Fibroblast of skin of left quadriceps (primary cell): ENCODE data around the gene BIK.
"Not testable (repeated sequence)": the region's sequence is repeated elsewhere in the genome, so short reads cannot be mapped to it uniquely, and the experiment has no call there.

ENCODE experiments used
- DNase-seq, 2 experiments: peaks; one replicate each; pipeline ENCODE4 v3.0.0-alpha.2; 2013; ENCODE audit warnings: low read depth in 2 of 2

The BIK gene

DNA sequence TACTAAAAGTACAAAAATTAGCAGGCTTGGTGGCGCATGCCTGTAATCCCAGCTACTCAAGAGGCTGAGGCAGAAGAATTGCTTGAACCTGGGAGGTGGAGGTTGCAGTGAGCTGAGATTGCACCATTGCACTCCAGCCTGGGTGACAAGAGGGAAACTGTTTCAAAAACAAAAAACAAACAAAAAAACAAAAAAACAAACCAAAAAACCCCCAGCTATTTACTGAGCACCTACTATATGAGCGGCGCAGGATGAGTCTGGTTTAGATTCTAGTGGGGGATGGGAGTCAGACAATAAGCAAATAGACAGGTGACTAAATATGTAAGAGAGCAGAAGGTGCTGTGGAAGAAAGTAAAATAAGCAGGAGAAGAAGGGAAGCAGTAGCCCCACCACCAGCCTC, 5.6 kb upstream of the BIK start:
- not testable (repeated sequence) for DNase-seq

DNA sequence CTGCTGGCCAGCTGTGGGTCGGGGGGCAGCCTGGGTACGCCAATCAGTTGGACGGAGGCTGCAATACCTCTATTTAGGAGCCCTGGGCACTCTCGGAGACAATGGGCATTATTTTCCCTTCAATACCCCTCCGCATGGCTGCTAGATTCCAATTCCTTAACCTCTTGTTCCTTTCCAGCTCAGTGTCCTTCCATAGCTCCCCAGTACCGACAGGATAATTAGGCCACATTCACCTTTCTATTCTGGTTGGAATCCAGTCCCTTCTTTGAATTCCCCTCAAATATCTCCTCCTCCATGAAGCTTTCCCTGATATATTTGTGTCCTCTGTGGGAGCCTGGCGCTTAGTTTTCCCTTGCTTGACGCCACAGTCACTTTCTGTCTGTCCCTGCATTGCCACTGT, 4.2 kb upstream of the BIK start:
- no peak for DNase-seq

DNA sequence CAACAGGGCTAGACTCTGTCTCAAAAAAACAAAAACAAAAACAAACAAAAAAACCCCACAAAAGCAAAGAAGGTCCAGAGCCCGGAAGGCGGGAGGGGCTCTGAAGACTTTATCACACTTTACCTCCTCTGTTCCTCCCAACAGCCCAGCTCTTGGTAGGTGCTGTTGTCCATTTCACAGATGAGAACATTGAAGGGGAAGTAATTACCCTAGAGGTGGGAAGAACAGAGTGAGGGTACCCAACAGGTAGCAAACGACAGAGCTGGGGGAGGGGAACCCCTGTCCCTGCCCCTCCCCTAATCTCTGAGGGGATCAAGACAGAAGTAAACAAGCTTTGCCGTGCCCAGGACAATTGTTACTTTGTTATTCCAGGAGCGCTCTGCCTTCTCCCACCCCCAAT, 1.0 kb upstream of the BIK start:
- DNase-seq: no peak

DNA sequence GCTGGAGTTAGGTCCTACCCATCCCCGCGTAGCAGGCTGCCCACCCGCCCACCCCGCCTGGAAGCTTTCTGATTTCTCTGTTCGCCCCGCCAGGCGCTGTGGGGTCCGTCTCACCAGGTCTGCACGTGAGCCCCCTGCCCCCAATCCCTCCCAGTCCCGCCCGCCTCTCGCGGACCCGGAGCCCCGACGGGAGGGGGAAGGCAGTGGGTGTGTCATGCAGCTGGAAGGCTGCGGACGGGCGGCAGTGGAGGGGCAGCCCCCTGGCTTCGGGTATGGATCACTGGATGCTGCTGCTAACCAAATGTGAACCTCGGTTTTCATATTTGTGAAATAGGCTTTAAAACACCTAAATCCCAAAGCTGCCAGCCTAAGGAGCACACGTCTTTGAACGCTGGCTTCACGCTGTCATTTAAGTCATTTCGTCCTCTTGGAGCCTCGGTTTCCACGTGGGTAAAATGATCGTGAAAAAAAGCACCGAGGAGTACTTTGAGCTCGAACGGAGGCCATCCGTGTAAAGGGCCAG, 568 bp upstream of the BIK start:
- DNase-seq: no peak

DNA sequence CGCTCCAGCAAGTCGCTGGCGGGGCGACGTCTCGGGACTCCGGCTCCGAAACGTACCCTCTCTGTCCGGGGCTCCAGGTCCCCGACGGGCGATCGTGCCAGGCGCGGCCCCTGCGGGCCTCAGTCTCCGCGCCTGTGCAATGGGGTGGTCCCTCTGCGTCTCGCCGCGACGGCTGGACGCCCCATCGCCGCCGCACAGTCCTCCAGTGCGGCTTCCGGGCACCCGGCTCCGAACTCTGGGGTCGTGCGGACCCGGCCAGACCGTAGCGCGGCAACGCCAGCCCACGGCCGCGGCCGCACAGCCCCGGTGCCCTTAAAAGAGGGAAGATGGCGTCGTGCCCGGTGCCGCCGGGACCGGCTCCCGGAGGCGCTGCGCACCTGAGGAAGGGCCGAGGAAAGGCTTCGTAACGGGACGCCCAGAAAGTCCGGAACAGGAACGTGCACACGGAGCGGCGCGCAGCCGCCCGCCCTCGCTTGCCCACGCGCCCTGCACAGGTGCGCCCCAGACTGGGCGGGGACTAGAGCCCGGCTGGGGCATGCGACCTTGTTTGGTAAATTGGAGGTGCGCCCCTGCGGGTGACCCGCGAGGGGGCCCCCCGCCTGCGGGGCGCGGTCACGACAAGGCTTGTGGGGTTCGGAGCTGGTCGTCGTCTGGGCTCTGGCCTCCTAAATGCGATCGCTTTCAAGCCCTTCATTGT, 525 bp downstream of the BIK start:
- DNase-seq: no peak

DNA sequence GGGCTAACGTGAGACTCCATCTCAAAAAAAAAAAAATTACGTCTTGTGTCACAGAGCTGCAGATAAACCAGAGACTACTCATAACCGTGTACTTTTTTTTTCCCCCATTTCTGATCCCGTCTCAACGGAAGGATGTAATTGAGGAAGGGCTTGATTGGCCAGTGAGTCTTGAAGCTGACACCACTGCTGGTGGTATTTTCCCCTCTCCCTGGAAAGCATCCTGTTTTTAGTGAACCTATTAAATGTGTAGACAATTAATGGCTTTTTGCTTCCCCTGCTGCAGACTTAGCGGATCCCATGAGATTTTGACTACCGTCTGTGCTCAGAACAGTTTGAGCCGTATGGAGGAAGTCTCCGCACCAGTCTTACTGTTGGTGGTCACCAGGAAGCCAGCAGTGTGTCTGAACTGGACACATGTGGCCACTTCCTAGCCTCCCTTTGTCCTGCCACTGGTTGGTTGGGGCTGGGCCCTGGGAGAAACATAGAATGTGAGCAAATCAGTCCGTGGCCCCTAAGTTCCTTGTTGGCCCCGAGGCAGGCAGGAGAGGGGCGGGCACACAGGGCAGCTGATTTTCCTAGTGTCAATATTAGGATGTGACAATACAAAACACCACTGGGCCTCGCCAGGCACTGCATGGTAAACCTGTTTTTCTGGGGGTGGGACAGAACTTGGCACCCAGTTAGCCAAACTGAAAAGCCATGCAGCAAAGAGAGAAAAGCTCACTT, 3.1 kb downstream of the BIK start:
- DNase-seq: no peak

DNA sequence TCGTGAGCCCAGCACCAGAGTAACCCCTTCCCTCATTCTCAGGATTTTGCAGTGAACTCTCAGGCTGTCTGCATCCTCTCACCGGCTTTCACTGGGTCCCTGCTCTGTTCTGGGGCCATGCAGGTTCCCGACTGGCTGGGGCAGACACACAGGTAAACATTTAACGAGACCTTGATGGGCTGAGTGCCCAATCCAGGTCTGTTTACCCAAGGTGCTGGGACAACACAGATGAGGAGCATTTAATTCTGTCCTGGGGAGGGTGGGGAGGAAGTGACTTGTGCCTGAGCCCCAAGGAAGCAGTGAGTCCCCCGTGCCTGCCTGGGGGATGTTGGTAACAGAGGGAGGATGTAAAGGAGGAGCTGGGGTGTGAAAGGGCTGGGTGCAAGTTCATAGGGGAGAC, 4.4 kb downstream of the BIK start:
- no peak for DNase-seq

DNA sequence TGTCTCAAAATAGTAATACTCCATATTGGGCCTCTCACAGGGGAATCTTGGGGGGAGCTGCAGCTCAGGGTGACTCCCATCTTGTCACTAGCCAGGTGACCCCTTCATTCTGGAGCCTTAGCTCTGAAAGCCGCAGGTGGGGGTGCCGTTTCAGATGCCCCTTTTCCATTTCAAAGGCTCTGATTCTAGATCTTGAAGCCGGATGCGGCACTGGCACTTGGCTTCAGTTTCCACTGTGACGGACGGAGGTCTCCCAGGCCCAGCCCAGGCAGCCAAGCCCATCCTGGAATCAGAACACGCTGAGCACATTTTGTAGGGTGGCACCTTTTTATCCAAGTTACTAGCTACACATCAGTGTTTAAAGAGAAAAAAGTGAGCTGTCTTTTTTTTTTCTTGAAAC, 6.4 kb downstream of the BIK start:
- DNase-seq: no peak

DNA sequence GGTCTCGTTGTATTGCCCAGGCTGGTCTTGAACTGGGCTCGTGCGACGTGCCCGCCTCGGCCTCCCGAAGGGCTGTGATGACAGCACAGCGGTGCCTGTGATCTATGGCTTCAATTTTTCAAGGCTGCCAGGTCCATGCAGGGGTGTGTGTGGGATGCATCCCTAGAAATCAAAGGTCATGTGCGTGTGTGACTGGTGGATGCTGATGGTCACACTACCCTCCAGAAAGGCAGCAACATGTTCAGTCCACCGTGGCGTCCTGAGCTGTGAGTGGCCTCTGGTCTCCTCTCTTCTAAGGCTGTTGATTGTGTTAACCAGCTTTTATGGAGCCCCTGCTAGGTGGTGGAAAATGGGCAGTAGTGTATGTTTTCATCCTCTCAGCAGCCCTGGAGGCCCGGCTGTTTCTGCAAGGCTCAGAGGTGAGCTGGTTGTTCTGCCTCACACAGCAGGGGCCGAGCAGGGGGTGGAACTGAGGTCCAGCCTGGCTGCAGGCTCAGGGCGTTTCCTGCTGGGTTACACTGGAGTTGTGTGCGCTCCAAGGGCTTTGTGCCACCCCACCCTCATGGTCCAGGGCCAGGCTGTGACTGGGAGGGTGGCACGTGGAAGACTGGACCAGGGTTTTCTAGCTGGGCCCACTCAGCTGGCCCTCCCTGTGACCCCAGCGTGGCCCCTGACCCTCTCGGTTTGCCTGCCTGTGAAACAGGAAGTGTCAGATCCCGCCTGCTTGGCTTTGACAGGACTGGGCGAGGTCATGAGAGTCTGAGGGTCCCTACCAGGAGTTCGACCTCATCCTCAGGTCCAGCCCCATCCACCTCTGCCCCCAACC, 7.7 kb downstream of the BIK start:
- DNase-seq: no peak

DNA sequence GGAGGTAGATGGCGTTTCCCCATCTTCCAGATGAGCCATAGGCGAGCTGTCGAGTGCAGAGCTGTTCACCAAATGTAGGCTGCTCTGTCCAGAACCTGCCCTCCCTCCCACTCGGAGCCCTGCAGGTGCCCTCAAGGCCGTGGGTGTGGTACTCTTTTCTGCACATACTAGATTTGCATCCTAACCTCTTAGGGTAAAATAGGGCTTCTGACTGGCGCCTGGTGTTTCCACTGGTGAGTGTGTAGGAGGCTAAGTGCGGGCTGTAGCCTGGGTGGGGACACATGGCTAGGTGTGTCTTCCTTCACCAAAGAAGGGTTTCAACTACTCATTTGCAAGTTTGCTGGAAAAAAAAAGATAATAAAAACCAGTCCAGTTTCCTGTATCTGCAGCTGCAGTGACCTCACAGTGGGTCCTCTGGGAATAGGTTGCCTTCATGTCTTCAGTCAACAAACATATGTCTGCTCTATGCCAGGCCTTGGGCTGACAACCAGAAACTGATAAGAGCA, 8.5 kb downstream of the BIK start:
- DNase-seq: no peak

DNA sequence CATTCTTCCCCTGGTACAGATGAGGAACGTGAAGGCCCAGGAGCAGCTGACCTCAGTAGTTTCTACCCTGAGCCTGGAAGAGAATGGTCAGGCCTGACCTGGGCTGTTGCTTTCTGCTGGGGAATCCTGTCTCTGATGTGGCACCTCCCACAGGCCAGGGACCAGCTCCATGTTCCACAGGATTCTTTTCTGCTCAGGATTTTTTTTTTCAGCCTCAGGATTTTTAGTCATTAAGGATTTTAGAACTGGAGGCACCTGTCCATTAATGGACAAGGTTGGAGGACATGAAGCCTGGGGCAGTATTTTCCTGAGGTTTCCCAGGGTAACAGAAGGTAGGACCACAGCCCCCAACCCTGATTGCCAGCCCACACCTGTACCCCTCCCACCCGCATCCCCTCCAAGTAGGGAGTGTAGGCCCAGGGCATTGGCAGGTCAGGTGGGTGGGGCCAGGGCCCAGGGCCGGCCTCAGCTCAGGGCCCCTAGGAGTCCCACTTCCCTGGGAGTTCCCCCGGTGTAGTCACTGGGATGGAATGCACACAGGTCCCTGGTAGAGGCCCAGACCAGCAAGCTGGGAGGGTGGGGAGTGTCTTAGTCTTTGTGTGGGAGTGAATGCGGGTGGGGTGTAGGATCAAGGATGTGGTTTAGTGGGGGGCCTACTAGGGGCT, 16.1 kb downstream of the BIK start:
- DNase-seq: peak; percentile 40 to 45

DNA sequence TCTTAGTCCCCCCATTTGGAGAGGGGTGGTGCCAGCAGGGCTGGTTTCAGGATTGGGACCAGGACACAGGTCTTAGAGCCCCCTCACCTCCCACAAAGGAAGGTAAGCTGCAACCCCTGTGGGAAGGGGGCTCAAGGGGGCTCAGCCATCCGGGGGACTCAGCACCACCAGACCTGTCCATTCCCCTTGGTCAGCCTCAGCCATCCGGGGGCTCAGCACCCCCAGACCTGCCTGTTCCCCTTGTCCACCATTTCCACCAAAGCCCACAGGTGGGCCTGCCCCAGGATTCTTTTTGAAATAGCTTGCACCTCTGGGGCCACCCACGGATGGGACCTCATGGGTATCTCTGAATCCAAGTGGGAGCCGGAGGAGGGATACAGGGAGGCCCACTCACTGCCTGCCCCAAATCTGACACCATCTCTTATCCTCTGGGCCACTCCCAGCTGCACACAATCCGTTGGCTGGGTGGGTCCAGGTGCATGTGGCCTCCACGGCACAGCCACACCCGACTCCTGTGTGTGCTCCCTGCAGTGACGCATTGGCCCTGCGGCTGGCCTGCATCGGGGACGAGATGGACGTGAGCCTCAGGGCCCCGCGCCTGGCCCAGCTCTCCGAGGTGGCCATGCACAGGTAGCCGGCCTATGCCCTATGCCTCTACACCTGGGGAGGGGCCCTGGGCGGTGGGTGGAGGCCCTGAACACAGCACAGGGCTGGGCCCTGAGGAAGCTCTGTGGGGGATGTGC, 16.8 kb downstream of the BIK start:
- no peak for DNase-seq

DNA sequence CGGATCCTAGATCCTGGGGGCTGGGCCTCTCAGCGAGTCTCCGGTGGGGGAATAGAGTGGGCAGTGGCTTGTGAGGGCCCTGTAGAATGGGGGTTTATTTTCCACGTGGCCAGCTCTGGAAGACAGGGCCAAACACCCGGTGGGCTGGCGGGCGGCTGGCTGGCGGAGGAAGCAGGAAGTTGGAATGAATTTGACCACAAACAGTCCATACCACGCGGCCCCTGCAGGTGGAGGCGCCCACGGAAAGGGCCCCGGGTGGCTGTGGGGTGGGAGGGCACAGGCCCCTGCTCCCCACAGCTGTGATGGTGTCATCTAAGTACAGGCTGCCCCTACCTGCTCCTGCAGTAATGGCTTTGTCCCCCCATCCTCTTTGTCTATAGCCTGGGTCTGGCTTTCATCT, 17.6 kb downstream of the BIK start:
- DNase-seq: no peak

DNA sequence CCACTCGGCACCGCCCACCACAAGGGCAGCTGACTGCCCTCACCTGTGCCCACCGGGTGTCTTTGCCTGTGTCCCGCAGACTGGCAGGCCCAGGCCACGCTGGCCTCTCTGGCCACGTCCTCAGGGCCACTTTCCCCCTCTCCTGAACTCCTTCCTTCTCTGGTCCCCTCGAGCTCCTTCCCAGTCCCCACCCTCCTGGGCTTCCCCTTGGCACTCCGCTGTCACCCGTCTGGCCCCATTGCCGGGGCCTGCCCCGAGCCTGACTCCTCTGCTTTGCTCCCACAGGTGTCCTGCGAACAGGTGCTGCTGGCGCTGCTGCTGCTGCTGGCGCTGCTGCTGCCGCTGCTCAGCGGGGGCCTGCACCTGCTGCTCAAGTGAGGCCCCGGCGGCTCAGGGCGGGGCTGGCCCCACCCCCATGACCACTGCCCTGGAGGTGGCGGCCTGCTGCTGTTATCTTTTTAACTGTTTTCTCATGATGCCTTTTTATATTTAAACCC, 18.4 kb downstream of the BIK start:
- DNase-seq: no peak

DNA sequence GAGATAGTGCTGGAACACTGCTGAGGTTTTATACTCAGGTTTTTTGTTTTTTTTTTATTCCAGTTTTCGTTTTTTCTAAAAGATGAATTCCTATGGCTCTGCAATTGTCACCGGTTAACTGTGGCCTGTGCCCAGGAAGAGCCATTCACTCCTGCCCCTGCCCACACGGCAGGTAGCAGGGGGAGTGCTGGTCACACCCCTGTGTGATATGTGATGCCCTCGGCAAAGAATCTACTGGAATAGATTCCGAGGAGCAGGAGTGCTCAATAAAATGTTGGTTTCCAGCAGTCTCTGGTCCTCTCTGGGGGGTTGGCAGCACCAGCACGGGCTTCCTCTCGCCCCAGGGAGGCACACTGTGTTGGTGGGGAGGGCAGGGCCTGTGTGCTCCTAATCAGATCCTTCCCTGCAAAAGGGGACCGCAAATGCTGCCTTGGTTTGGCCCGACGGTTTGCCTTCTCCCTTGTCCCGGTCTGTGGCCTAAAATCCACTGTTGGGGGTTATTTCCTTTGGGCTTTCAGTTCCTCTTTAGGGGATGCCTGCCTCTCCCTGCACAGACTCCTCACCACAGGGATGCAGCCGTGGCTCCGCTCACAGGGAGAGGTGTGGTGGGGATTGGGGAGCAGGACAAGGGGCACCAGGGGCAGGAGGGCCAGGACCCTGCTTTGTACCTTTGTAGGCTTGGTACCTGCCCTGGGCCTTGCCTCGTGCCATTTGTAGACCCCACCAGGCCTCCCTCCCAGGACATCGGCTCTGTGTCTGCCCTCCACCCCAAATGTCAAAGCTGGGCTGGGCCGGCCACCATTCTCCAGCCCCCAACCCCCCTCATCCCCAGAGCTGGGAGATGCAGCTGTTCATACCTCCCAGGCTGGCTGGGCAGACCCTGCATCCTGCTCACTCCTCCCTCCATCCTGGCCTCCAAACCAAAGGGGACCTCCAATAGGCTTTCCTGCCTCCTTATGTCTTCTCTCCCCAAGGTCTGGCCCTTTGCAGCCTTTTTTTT, 19.2 kb downstream of the BIK start:
- no peak for DNase-seq

DNA sequence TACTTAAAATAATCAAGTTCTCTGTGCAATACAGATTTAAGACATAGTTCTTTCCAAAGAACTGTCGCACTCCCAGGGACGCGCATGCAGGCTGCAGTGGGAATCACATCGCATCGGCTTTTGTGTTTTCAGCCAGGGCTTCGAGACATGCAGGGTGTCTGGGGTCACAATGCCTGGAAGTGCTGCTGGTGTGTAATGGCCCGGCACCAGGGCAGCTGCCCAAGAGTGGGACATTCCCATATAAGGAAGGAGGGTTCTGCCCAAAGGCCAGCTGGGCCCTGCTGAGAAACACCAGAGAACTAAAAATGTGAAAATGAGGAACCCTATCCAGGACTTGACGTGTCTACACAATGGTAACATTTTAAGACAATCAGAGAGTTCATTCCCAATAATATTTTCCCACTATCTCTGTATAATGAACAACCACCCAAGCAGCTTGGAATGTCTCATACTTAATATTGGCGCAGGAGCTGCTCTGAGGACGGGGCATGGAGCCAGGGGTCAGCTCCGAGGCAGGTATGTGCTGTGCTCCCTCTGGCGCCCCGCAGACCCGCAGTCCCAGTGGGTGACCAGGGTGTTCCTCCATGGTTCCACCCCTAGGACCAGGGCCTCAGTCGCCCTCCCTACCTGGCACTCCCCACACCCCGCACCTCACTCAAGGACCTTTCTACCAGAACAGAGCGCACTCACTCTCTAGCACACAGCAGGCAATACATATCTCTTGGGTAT, 21.4 kb downstream of the BIK start:
- no peak for DNase-seq

DNA sequence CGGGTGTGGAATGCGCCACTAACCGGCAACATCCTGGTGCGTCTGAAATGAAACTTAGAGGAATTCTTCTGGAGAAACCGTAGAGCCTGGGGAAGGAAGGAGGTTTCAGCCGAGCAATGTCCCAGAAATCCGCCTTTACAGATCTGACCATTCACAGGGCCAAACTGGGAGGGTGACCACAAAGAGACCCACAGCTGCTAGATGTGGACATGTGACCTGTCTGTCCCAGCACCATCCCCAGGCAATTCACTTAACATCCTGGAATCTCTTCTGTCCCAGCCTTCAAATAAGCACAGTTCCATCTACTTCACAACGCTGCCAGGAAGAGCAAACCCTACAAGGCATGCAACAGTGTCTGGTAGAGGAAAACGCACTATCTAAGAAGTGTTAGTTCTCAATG, 22.9 kb downstream of the BIK start:
- no peak for DNase-seq

DNA sequence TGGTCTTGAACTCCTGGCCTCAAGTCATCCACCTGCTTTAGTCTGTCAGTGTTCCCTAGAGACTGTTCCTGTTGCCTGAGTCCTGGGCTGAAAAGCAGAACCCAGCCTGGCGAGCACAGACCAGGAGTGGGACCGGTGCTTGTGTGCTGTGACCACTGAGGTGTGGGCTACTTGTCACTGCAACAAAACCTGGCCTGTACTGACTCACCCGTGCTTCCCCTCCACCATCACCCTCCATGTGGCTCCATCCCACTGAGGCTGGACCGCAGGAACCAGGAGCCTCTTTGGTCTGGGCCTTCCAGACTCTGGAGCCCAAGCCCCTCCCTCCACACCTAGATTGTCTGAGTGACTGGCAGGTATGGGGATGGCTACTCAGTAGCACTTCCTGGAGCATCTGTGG, 24.0 kb downstream of the BIK start:
- DNase-seq: no peak

DNA sequence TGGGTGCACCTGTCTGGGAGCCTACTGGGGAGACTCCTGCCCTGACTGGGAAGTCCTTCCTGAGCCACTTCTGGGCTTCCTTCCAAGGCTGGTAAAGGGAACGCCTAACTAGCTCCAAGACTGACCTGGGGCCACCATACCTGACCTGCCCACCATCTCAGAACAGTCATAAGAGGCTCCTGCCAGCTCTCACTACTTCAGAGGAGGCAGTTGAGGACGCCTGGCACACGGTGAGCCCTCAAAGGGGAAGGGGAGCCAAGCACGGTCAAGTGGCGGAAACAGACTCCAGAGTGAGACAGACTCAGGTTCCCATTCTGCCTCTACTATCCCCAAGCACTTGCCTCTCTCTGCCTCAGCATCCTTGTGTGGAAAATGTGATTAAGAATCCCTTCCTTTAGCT, 25.0 kb downstream of the BIK start:
- no peak for DNase-seq
